HG03135 (cell line): ENCODE results near the gene SLC33A1.
"Not testable (repeated sequence)": the region's sequence is repeated elsewhere in the genome, so short reads cannot be mapped to it uniquely, and the experiment has no call there.

Source experiments
- ATAC-seq: cut with Tn5 transposase; IDR thresholded peaks from one replicate; pipeline ENCODE4 v1.9.1; 2021; ENCODE audit warnings: mild to moderate bottlenecking, moderate library complexity; ENCODE audit not compliant: unreplicated experiment

Gene SLC33A1

DNA sequence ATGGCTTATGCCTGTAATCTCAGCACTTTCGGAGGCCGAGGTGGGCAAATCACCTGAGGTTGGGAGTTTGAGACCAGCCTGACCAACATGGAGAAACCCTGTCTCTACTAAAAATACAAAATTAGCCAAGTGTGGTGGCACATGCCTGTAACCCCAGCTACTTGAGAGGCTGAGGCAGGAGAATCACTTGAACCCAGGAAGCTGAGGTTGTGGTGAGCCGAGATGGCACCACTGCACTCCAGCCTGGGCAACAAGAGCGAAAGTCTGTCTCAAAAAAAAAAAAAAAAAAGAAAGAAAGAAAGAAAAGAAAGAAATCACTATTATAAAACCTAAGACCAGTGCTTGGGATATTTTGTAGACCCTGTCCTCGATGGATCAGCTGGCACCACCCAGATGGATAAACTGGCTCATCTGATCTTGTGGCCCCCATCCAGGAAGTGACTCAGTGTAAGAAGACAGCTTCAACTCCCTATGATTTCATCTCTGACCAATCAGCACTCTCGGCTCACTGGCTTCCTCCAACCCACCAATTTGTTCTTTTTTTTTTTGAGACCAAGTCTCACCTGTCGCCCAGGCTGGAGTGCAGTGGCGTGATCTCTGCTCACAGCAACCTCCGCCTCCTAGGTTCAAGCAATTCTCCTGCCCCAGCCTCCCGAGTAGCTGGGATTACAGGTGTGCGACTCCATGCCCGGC lies 8.2 kb upstream of the SLC33A1 start:
- ATAC-seq, result not testable (repeated sequence)

DNA sequence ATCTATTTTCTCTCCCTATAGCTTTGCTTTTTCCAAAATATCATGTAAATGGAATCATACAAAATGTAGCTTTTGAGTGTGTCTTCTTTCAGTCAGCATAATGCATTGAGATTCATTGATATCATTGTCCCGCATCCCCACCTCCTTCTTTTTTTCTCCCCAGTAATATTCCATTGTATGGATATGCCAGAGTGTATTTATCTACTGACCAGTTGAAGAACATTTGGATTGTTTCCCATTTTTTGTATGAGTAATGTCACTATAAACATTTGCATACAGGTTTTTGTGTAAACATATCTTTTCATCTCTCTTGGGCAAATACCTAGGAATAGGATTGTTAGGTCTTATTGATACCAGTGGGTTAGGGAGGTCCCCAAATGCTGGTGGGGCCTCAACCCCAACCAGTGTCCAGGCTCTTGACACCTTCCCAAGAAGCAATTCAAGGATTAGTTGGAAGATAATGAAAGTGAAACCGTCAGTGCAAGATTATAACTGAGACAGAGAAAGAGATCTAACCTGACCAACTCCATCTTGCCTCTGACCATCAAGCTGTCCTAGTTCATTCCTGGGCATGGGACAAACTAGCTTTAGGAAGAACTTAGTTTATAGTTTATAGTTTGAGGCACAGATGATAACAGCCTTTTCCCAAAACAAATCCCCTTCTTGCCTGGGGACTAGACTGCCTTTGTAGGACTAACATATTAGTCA lies 7.4 kb upstream of the SLC33A1 start:
- ATAC-seq, result no peak

DNA sequence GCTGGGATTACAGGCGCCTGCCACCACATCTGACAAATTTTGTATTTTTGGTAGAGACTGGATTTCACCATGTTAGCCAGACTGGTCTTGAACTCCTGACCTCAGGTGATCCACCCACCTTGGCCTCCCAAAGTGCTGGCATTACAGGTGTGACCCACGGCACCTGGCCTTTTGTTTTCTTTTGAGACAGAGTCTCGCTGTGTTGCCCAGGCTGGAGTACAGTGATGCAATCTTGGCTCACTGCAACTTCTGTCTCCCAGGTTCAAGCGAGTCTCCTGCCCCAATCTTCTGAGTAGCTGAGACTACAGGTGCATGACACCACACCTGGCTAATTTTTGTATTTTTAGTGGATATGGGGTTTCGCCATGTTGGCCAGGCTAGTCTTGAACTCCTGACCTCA lies 6.2 kb upstream of the SLC33A1 start:
- ATAC-seq, result not testable (repeated sequence)

DNA sequence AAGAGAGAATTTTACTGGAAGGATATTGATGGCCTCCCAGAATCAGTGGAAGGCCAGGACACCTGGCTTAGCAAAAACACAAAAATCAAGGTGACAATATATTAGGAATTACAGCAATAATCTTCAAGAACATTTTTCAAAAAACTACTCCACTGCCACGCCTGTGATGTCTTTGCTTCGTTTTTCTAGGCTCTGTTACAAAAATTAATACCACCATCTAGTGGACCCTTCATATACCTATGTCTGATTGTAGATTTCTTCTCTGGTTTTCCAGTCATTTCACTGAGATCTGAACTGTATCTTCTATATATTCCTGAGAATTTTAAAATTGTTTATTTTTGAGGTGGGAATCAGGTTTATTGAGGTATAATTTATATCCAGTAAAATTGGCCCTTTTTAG lies 5.6 kb upstream of the SLC33A1 start:
- ATAC-seq, result no peak

- ATAC-seq, result peak; percentile 2
These were observed 750 bp downstream of the SLC33A1 start for GRCh38 chr3:155853214-155854140.

DNA sequence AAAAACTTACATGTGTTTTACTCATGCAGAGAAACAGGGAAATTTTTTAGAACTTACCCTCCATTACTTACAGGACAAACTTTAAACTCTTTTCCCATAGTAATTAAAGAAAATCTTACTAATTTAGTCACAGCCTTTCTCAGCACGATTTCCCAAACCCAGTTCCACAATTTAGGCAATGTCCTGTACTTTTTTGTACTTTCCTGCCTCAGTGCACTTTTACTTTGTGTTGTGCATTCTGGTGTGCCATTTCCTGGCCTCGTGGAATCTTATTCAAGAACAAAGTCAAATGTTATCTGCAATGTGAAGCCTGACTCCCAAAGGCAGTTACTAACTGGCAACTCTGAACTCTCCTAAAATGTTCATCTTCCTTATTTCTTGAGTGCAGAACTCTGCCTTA lies 1.9 kb downstream of the SLC33A1 start:
- ATAC-seq, result no peak

DNA sequence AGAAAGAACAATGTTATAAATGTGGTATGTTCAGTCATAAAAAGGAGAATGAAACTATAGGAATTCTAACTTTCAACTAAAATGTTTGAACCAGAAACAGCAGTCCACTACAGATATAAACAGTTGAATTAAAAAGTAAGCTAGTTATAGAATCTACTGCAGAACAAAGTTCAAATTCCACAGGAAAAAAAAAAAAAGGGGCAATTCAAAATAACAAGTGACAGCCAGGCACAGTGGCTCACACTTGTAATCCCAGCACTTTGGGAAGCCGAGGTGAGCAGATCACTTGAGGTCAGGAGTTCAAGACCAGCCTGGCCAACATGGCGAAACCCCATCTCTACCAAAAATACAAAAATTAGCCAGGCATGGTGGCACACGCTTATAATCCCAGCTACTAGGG lies 4.8 kb downstream of the SLC33A1 start:
- not testable (repeated sequence) for ATAC-seq

DNA sequence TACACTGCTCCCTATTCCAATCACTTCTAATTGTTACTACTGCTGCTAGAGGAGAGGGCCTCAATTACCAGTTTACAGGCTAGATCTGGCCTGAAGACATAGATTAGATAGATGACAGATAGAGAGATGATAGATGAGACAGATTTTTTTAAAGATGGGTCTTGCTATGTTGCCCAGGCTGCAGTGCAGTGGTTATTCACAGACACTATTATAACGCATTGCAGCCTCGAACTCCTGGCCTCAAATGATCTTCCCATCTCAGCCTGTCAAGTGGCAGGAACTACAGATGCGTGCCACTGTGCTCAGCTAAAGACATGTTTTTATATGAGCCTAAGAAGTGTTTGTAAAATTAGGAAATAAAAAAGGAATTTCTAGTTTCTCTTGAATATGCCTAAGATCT lies 6.2 kb downstream of the SLC33A1 start:
- no peak for ATAC-seq

DNA sequence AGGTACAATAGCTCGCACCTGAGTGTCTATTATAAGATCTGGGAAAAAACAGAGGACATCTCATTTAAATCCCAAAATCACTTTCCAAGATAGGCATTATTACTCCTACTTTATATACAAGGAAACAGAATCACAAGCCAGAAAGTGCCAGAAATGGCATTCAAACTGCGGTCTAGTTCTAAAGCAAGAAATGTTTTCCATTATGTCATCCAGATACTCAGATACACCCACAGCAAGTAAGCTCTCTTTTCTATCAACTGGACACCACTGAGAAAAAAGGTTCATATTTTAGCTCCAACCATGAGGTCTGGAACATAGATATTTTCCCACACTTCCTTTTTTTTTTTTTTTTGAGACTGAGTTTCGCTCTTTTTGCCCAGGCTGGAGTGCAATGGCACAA lies 8.1 kb downstream of the SLC33A1 start:
- no peak for ATAC-seq

DNA sequence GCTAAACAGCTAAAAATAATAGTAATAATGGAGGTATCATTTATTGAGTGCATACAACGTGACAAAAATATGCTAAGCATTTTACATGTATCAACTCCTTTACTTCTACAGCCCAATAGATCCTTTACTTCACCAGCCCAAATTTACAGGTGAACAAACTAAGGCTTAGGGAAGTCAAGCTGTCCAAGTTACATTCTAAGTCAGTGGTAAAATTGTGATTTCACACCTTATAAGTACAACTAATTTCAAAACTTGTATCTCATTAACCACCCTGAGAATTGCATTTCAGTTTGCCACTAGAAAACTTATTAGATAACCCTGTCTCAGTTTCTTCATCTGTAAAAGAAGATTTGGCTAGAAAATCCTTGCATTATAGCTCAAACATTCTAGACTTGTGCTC lies 10.7 kb downstream of the SLC33A1 start:
- no peak for ATAC-seq

GRCh38 chr3:155835341-155836071 lies 18.7 kb downstream of the SLC33A1 start:
- no peak for ATAC-seq

- not testable (repeated sequence) for ATAC-seq
These were observed 25.6 kb downstream of the SLC33A1 start for GRCh38 chr3:155828490-155829098.

DNA sequence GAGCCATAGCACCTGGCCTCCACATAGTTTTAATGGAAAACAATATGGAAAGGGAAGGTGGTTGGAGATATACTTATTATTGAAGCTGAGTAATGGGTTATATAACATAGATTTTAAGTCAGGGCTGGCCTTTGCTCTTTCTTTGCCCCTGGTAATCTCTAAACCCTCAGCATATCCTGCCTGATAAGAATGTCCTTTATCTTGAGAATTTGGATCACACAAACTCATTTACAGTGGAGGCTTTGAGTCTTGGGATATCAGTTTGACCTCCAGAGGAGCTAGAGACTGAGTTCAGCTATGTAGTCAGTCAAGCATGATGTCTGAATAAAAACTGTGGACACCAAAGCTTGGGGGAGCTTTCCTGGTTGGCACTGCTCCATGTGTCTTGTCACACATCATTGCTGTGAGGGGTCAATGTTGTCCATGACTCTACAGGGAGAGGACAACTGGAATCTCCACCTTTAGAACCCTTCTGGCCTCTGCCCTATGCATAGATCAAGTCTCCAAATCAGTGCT lies 39.1 kb downstream of the SLC33A1 start:
- no peak for ATAC-seq

- not testable (repeated sequence) for ATAC-seq
These were observed 41.0 kb downstream of the SLC33A1 start for GRCh38 chr3:155813224-155813623.

DNA sequence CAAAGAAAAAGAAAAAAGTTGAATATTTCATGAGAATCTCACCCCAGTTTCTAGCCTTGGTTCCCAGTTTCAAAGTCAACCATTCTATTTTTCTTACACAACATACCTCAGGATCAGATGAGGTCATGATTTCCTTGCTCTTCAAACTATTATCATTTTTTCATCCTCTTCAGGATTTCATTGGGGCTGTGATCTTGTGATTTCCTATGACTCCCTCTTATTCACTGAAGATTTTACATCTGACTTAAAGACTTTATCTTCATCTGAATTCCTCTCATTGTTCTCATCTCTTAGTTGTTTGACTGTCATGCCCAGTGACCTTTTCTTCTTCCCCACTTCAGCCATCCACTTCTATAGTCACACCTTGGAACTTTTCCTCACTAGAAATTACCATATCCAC lies 45.0 kb downstream of the SLC33A1 start:
- ATAC-seq, result no peak

- ATAC-seq, result no peak
These were observed 46.4 kb downstream of the SLC33A1 start for GRCh38 chr3:155807823-155808222.

DNA sequence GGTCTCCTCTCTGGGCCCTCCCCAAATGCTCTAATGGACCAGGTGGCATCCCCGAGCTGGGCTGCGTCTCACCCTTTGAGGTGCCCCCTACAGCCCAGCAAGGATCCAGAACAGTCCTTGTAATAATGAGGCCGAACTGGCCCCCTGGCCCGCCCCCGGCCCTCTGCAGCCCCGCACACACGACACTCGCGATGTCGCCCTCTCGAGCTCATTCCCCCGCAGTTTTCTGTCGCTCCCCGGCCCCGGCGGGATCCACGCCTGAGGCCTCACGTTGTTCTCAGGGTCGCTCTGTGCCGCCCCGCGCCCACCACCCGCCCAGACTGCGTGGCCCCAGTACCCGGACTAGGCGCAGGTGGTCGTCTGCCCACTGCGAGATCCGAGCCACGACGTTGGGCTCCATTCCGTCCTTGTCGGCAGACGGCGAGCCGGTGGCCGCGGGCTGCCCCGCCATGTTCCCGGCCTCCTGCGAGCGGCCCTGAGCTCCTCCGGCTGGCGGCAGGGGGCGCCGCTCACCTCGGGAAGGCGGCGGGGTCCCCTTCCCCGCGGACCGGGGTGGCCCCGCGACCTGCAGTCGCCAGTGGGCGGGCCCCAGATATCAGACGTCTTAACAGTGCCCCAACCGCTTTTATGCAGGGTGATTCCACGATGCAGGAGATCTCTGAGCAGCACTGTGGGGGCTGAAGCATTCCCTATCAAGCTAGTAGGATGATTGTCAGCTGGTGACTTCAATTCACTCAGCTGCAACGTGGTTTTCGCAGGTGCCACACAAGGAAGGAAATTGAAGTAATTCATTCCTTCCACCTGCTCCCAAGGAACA lies 48.2 kb downstream of the SLC33A1 start, which contains the start of gene C3orf33:
Gene C3orf33 (minus strand): TSS at position 477 of the 817 bp plus-strand sequence. CDS start 26 bp downstream, at position 451.
- peak; percentile 97 for ATAC-seq

- peak; percentile 24 for ATAC-seq
These were observed 48.9 kb downstream of the SLC33A1 start for GRCh38 chr3:155805204-155805801.

GRCh38 chr3:155804323-155804722 lies 49.9 kb downstream of the SLC33A1 start:
- no peak for ATAC-seq
